GM12892 (cell line): Measurements from ENCODE around the gene RPP25L.

Source experiments
- DNase-seq: peaks from one replicate; pipeline ENCODE4 v3.0.0; 2011; ENCODE audit not compliant: insufficient read length
- FAIRE-seq: peaks from 2 replicates; lab custom pipeline; 2011; peaks lifted over from hg19 to GRCh38; lab: Jason Lieb, UNC
- POLR2A ChIP-seq: IDR thresholded peaks from 2 replicates; pipeline ENCODE4 v1.6.1; 2011; ENCODE audit warnings: low read depth, low read length, control low read depth
- POLR2AphosphoS5 ChIP-seq: IDR thresholded peaks from 2 replicates; pipeline ENCODE4 v1.6.1; 2011; ENCODE audit warnings: low read depth, low read length, control low read depth
- TAF1 ChIP-seq: IDR thresholded peaks from 2 replicates; pipeline ENCODE4 v1.6.1; 2011; ENCODE audit warnings: low read depth, mild to moderate bottlenecking, control low read depth, low read length, borderline replicate concordance

RPP25L gene

DNA sequence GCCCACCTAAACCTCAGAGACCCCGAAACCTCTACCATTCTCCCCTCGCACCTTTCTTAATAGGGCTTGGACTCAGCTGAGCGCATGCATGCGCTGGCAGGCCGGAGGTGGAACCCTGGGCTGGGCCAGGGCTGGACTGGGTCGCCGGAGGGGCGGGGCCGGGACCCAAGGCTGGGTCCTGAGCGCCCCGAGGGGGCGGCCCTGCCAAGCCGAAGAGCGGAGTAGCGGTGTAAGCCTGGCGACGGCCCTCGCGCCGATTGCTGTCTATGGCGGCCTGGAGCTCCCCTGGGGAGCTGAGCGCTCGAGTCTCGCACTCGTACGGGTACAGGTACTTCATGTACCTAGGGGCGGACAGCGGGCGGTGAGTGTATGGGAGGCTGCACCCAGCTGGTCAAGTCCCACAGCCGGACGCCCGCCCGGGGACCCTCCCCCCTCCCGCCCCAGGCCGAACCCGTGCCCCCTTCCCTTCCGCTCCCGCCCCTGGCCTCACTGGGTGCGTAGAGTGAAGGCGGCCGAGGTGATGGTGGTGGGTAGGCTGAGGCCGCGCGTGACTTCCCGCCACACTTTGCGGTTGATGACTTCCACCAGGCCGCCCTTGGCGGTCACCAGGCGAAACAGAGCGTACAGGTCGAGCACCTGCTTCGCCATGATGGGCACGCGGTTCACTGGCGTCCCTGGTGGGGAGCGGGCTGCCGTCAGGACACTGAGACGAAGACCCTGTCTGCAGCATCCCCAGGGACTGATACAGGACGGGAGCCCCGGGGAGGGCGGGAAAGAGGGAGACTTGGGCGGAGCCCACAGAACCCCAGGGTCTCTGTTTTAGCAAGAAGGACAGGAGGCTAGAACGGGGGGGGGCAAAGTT, 11.7 kb upstream of the RPP25L start:
- FAIRE-seq (no peak), DNase-seq (no peak)
- TF ChIP-seq POLR2A = no peak

DNA sequence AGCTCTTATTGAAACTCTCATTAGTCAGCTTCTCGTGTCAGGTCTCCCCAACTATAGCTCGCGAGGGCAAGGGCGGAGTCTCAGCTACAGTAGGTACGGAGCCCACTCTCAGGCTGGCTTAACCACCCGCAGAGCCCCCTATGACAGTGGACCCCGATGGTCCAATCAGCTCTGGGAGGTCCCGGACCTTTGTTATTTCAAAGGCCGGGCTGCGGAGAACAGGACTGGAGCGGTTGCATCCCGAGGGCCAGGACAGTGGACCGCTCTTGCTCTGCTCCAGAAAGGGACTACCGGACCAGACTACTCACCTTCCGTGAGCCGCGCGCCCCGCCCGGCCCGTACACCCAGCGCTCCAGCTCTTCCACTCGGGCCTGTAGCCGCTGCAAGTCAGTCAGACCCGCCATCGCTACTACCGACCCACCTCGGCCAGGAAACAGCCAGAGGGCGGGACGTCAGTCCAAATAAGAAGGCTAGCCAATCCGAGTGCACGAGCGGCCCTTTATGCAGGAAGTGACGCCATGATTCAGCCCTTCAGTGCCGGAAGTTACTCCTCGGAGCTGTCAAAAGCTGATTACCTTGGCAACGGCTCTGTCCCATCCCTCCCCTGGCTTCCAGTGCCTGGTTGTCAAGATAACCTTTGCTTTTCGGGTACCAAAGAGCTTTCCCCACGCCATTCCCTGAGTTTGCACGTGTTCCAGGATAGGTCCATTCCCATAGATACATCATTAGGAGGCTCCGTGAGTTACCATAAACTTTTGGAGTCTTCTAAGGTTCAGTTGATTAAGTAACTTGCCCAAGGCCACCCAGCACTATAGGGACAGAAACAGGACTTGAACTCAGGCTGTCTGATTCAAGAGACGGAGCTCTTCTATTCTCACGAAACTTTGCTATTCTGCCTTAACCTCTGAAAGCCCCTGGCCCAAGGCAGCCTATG, 8.4 kb upstream of the RPP25L start, which contains the start of gene DCTN3:
DCTN3 (minus strand) TSS at position 435 of the 934 bp plus-strand sequence; CDS start at position 404, 31 bp downstream.
- FAIRE-seq (peak; percentile 98), DNase-seq (peak; percentile 97)
- TF ChIP-seq TAF1 (peak; percentile 61; the same call in 1 of the 2 replicates), POLR2AphosphoS5 (peak; percentile 55; the same call in 1 of the 2 replicates), POLR2A (peak; percentile 72; the same call in 1 of the 2 replicates)

DNA sequence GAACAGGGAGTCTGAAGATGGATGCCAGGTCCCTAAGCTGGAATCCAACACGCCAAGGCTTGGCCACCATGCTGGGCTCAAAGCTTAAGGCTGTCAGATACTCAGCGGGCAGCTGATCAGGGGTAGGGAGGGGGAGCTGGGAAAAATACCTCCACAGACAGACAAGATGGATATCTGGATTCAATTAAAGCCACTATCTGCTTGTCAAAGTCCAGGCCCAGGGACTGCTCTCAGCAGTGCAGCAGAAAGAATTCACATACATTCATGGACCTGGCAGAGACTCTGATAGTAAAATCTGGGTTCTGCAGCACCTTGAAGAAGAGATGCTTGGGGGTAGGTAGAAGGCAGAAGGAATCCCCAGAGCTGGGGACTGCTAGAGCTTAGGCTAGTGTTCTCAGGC, 3.2 kb upstream of the RPP25L start:
- no peak for DNase-seq
- TF ChIP-seq POLR2A = no peak
- TF ChIP-seq POLR2AphosphoS5 = no peak
- TF ChIP-seq TAF1 = no peak
- FAIRE-seq = no peak

DNA sequence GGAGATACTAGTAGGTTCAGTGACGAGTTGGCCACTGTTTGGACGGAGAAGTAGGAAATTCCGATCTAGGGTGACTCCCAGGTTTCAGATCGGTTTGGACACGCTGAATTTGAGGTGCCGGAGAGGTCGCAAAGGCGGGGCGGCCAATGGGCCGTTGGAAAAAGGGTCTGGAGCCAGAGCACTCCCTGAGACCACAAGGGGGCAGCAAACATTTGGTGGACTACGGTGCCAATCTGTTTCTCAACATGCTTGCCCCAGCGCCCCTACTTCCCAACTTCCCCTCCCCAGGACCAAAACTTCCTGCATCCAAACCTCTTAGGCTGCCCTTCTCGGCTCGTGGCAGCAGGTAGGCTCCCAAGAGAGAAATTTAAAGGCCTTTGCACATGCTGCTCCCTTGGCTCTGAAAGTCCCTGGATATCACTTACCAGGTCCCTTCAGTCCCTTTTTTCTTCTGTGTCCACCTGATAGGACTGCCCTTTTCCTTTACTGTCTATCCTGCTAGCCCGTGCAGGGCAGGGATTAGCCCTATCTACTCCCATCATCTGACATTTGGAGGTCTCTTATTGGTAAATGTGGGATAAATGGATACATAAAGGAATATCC, 992 bp upstream of the RPP25L start:
- DNase-seq (no peak), FAIRE-seq (peak; percentile 89)
- TF ChIP-seq POLR2AphosphoS5 (no peak), POLR2A (no peak), TAF1 (no peak)

DNA sequence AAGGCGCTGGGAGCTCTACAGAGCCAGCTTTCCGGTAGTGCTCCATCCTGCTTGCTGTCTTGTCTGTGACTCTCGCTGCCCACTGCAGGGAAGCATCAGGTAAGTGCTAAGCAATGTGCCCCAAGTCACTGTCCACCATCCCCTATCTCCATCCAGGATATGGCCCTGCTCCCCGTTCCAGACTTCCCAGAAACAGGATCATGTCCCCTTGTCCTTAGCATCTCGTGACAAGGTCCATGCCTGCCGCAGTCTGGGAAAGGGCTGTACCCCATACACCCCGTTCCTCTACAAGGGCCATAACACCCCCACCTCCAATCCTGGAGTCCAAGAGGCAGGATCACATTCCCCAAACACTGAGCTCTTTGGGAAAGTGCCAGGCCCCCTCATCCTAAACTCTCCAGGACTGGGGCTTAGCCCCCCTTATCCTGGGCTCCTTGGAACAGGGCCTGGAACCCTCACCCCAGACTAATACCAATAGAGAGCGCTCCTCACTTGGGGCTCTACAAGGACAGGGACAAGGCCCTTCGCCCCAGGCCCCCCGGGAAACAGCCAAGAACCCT, 566 bp downstream of the RPP25L start:
- no peak for DNase-seq
- peak; percentile 30 for FAIRE-seq
- TF ChIP-seq POLR2A (no peak), TAF1 (no peak)

DNA sequence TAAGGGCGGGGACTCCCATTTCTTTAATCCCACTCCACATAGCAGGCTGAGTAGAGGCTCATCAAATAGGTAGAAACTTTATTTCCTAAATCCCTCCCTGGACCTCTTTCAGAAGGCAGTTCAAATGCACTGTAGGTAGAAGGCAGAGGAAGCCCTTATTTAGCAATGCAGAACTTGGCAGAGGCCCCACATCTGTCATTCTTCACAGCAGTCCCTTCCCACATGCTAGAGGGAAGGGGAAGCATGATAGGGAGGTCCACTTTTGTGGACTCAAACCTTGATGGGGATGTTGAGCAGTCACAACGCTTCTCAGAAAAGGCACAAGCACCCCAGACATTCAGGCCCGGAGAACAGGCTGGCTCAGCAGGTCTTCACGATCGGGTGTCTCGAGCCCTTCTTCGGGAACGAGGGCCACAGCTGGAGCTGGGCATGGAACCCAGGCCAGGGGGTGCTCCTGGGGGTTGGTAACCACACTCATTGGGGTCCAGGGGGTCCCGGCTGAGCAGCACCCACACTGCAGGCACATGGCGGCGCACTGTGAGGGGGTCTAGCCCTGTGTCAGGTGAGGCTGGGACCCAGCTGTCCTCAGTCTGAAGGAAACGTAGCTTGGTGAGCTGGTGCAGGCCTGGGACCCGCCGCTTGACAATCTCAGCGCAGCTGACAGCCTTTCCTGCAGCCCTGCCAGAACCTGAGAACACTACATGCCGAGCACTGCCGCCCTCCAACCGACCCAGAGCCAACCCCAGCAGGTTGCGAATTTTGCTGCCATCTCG, 1.3 kb downstream of the RPP25L start:
- FAIRE-seq (no peak), DNase-seq (no peak)
- no peak for TF ChIP-seq TAF1

DNA sequence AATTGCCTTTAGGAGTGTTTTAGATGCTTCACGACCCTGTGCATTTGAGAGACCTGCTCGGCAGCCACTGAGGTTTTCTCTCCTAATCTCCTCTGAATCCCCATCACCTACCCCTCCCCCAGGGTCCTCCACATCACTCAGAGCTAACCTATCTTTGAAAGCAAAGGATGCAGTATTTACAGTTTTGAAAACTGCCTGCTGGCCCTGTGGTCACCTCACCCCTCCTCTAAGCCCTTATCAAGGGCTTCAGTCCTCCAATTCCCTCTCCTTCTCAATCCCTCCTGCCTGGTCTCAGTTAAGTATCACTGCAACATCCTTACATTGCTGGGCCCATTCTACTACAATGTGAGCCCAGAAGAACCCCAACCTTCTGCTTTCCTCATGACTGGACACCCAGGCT, 4.6 kb downstream of the RPP25L start:
- TF ChIP-seq POLR2A = no peak
- TF ChIP-seq TAF1 = no peak
- no peak for TF ChIP-seq POLR2AphosphoS5
- FAIRE-seq (no peak), DNase-seq (no peak)

DNA sequence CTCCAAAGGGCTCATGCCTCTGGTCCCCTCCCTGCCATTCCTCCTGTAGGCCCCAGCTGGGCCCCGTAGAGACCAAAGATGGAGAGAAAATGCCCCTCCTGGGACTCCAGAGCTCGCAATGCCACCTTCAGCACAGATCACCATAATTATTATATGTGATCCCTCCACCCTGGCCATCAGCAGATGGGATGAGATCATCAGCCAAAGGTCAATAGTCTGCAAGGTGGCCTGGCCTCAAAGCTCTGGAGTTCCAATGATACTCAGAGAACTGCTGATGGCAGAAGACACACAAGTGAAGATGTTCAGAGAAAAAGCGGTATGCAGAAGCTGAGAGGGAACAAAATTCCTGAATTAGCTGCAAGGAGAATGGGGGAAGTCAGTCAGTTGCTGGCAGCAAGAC, 5.0 kb downstream of the RPP25L start:
- TF ChIP-seq POLR2AphosphoS5 (no peak), TAF1 (no peak), POLR2A (no peak)
- FAIRE-seq (no peak), DNase-seq (no peak)

DNA sequence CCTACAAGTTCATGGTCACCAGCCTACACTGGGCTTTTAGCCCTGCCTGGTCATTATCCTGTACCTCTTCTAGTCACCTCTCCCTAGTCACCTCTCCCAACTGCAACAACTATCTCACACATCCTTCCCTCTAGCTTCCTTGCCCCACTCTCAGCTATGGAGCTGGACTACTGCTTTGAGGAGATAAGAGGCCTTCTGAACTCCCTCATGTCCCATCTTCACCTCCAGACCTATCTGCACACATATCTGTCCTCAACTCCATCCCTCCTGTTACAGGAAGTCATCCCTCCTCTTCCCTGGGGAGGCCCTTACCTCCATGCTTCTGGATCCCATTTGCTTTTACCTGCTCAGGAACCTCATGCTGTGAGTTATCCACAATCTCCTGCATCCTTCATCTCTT, 5.7 kb downstream of the RPP25L start:
- TF ChIP-seq POLR2A (no peak), TAF1 (no peak), POLR2AphosphoS5 (no peak)
- FAIRE-seq = no peak
- DNase-seq = no peak

DNA sequence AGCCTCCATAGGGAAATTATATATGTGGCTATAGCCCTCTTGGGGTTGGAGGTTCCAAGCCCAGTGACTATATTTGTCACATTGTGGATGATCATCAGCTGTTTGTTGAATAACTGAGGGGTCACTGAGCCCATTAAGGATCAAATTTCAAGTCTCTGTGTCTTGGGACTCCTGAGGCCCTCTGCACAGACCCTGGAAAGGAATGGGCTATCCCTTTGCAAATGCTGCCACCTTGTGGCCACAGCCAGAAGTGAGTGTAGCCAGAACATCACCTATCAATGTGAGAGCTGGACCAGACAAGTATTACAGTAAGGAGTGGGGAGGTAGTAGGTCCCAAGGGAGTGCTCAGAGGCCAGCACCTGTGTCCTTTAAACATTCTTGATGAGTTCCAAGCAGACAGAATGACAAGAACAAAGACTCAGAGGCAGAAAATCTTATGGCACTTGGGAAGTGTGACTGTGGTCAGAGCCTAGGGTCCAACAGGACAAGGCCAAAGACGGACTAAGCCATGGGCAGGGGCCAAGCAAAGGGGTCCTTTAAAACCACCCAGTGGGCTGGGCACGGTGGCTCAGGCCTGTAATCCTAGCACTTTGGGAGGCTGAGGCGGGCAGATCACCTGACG, 8.2 kb downstream of the RPP25L start:
- peak; percentile 65 for DNase-seq
- peak; percentile 95 for FAIRE-seq
- TF ChIP-seq POLR2A (no peak), TAF1 (no peak), POLR2AphosphoS5 (no peak)
